HepG2 (cell line): ENCODE measurements around the gene CALM1. TPM values are rescaled to one million over a fixed set of nuclear protein-coding genes. Genes with fewer than 3 reads are reported as not detected.

Experiments
- CSRNP2 ChIP-seq: sonication (generic); formaldehyde crosslinking; conservative IDR thresholded peaks from 2 replicates; pipeline ENCODE4 v1.8.0; 2022; ENCODE audit warnings: low read depth, missing genetic modification reagents
- DNMT3B ChIP-seq: conservative IDR thresholded peaks from 2 replicates; pipeline ENCODE4 v1.6.1; 2016; ENCODE audit warnings: missing biosample characterization, control low read depth
- FOSL2 ChIP-seq: sonication (generic); formaldehyde crosslinking; IDR thresholded peaks from 2 replicates; pipeline ENCODE4 v1.4.0; 2020; ENCODE audit warnings: missing genetic modification reagents
- HMGXB4 ChIP-seq, 2 experiments: sonication (generic) in 1 of 2; formaldehyde crosslinking in 1 of 2; IDR thresholded peaks; 2 replicates each; pipeline versions ENCODE4 v1.4.0 to v1.6.1; 2018 to 2020; ENCODE audit warnings: missing genetic modification reagents in 2 of 2, borderline replicate concordance in 1 of 2, low read depth in 1 of 2, mild to moderate bottlenecking in 1 of 2, missing biosample characterization in 1 of 2
- KDM5A ChIP-seq: fragments of 200-600 bp; sonication (generic); IDR thresholded peaks from 2 replicates; pipeline ENCODE4 v1.7.0; 2018; ENCODE audit warnings: antibody characterized with exemption, mild to moderate bottlenecking, low read length, borderline replicate concordance
- MXI1 ChIP-seq: IDR thresholded peaks from 3 replicates; pipeline ENCODE4 v1.6.1; 2012; ENCODE audit warnings: low read depth, low read length, inconsistent platforms, borderline replicate concordance
- NFIB ChIP-seq: sonication (generic); formaldehyde crosslinking; IDR thresholded peaks from 2 replicates; pipeline ENCODE4 v1.9.0; 2021; ENCODE audit warnings: missing genetic modification reagents, mild to moderate bottlenecking, borderline replicate concordance
- RBM22 ChIP-seq: fragments of 200-400 bp; formaldehyde crosslinking; optimal IDR thresholded peaks from 2 replicates; pipeline ENCODE3; 2017; ENCODE audit warnings: mild to moderate bottlenecking, low read length, moderate library complexity
- SIX4 ChIP-seq: sonication (generic); formaldehyde crosslinking; IDR thresholded peaks from 2 replicates; pipeline ENCODE4 v1.4.0; 2020; ENCODE audit warnings: missing genetic modification reagents
- TFAP4 ChIP-seq: sonication (generic); IDR thresholded peaks from 2 replicates; pipeline ENCODE4 v1.6.1; 2016; ENCODE audit warnings: low read depth, borderline replicate concordance
- U2AF1 ChIP-seq: fragments of 200-400 bp; formaldehyde crosslinking; optimal IDR thresholded peaks from 2 replicates; pipeline ENCODE3; 2017; ENCODE audit warnings: mild to moderate bottlenecking, low read depth, low read length
- YEATS4 ChIP-seq: sonication (generic); formaldehyde crosslinking; IDR thresholded peaks from 2 replicates; pipeline ENCODE4 v1.4.0; 2020; ENCODE audit warnings: missing genetic modification reagents, borderline replicate concordance
- ZFP90 ChIP-seq: sonication (generic); formaldehyde crosslinking; IDR thresholded peaks from 2 replicates; pipeline ENCODE4 v1.8.0; 2022; ENCODE audit warnings: missing genetic modification reagents, mild to moderate bottlenecking, inconsistent platforms, borderline replicate concordance
- ZNF251 ChIP-seq: sonication (generic); formaldehyde crosslinking; IDR thresholded peaks from 2 replicates; pipeline ENCODE4 v1.9.0; 2021; ENCODE audit warnings: mild to moderate bottlenecking, missing genetic modification reagents
- ZNF552 ChIP-seq: sonication (generic); formaldehyde crosslinking; IDR thresholded peaks from 2 replicates; pipeline ENCODE4 v1.9.0; 2022; ENCODE audit warnings: missing genetic modification reagents, mild to moderate bottlenecking, borderline replicate concordance
- ZNF607 ChIP-seq: sonication (generic); formaldehyde crosslinking; IDR thresholded peaks from 2 replicates; pipeline ENCODE4 v1.5.1; 2020; ENCODE audit warnings: missing genetic modification reagents, mild to moderate bottlenecking, borderline replicate concordance
- ZNF644 ChIP-seq: IDR thresholded peaks from 2 replicates; pipeline ENCODE4 v1.6.1; 2016; ENCODE audit warnings: low read depth
- ZNF678 ChIP-seq: sonication (generic); formaldehyde crosslinking; IDR thresholded peaks from 2 replicates; pipeline ENCODE4 v1.4.0; 2020; ENCODE audit warnings: mild to moderate bottlenecking, missing genetic modification reagents
- ZNF841 ChIP-seq: sonication (generic); formaldehyde crosslinking; IDR thresholded peaks from 2 replicates; pipeline ENCODE4 v1.8.1; 2023; ENCODE audit warnings: missing genetic modification reagents, borderline replicate concordance
- polyA plus RNA-seq, 8 experiments: library from polyadenylated mRNA; depleted of rRNA in 3 of 8; stranded (reverse) in 7 of 8; unstranded in 1 of 8; fragments of >200 nt; fragmentation: Illumina TruSeq in 4 of 8; extraction: Trizol in 4 of 8; gene quantifications; 2 replicates each; pipeline versions ENCODE4 v1.2.1 to v1.2.3, GENCODE V29; 2011 to 2016; ENCODE audit warnings: low read depth in 4 of 8, missing spikeins in 1 of 8, mixed read lengths in 1 of 8; ENCODE audit not compliant: insufficient read depth in 1 of 8
- total RNA-seq, 5 experiments: library from RNA; depleted of rRNA; stranded (reverse); fragments of >200 nt; fragmentation: Illumina TruSeq; extraction: Trizol; gene quantifications; 2 replicates each; pipeline ENCODE4 v1.2.3, GENCODE V29; 2016; ENCODE audit warnings: low read depth in 1 of 5
- TF ChIP-seq, protein P1 (sequence below): sonication (generic); formaldehyde crosslinking; IDR thresholded peaks from 2 replicates; pipeline ENCODE4 v1.5.1; 2020; ENCODE audit warnings: missing genetic modification reagents, mild to moderate bottlenecking, borderline replicate concordance

The CALM1 gene
- total and polyA plus RNA-seq, 2 of the 13 experiments (the other 11 are each of a cell fraction or from before 2014, with no cell fraction given), result 110 to 238 TPM

DNA sequence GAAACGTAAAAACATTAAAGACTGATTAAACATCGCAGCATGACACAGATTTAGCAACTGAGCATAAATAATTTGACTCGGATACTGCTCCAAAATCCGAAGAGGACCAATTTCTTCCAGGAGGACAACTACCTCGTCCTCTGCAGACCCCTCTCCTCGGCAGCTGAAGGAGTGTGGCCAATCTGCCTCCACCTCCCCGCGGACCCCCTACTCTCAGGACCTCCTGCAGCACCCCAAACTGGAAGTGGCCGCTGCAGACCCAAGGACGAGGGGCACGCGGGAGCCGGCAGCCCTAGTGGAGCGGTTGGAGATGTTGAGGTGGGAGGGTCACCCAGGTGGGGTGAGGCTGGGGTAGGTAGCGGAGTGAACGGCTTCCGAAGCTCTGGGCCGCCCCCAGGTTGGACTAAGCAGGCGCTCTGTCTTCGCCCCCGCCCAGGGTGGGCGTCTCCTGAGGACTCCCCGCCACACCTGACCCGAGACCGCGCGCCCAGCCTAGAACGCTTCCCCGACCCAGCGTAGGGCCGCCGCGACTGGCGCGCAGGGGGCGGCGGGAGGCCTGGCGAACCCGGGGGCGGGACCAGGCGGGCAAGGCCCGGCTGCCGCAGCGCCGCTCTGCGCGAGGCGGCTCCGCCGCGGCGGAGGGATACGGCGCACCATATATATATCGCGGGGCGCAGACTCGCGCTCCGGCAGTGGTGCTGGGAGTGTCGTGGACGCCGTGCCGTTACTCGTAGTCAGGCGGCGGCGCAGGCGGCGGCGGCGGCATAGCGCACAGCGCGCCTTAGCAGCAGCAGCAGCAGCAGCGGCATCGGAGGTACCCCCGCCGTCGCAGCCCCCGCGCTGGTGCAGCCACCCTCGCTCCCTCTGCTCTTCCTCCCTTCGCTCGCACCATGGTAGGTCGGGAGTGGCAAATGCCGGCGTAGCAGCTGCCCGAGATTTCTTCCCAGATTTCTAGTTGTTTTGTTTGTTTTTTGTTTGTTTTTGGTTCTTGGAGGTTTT lies at the start of gene CALM1 (continued):
- TF ChIP-seq ZNF644 (CRISPR knock-in tag), result no peak
- peak; percentile 91 for TF ChIP-seq ZNF607 (CRISPR knock-in tag)
- peak; percentile 89; the same call in 2 of the 3 replicates for TF ChIP-seq MXI1
- peak; percentile 89 for TF ChIP-seq ZNF552 (CRISPR knock-in tag)
- TF ChIP-seq FOSL2 (CRISPR knock-in tag), result peak; percentile 65
- TF ChIP-seq ZNF841 (CRISPR knock-in tag), result peak; percentile 58; the same call in 1 of the 2 replicates
- TF ChIP-seq KDM5A, result no peak
- peak; percentile 91; the same call in 1 of the 2 replicates for TF ChIP-seq ZFP90 (CRISPR knock-in tag)
- TF ChIP-seq, protein P1, sequence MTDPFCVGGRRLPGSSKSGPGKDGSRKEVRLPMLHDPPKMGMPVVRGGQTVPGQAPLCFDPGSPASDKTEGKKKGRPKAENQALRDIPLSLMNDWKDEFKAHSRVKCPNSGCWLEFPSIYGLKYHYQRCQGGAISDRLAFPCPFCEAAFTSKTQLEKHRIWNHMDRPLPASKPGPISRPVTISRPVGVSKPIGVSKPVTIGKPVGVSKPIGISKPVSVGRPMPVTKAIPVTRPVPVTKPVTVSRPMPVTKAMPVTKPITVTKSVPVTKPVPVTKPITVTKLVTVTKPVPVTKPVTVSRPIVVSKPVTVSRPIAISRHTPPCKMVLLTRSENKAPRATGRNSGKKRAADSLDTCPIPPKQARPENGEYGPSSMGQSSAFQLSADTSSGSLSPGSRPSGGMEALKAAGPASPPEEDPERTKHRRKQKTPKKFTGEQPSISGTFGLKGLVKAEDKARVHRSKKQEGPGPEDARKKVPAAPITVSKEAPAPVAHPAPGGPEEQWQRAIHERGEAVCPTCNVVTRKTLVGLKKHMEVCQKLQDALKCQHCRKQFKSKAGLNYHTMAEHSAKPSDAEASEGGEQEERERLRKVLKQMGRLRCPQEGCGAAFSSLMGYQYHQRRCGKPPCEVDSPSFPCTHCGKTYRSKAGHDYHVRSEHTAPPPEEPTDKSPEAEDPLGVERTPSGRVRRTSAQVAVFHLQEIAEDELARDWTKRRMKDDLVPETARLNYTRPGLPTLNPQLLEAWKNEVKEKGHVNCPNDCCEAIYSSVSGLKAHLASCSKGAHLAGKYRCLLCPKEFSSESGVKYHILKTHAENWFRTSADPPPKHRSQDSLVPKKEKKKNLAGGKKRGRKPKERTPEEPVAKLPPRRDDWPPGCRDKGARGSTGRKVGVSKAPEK (CRISPR knock-in tag), result no peak
- peak; percentile 81 to 94 for TF ChIP-seq HMGXB4 (CRISPR knock-in tag; IDR thresholded peaks at IDR 0.05; ENCODE audit: borderline replicate concordance in 1 of 2, low read depth in 1 of 2)
- no peak; the same call in 1 of the 2 replicates for TF ChIP-seq ZNF251 (CRISPR knock-in tag)
- TF ChIP-seq RBM22, result no peak
- no peak for TF ChIP-seq NFIB (CRISPR knock-in tag)
- TF ChIP-seq CSRNP2 (CRISPR knock-in tag), result peak; percentile 56; the same call in 1 of the 2 replicates
- TF ChIP-seq U2AF1, result peak; percentile 85
- TF ChIP-seq TFAP4, result peak; percentile 5; the same call in 1 of the 2 replicates
- no peak for TF ChIP-seq ZNF678
- TF ChIP-seq DNMT3B (CRISPR knock-in tag), result no peak
- TF ChIP-seq YEATS4 (CRISPR knock-in tag), result peak; percentile 96
- no peak for TF ChIP-seq SIX4 (CRISPR knock-in tag)
